HCT116 (cell line): ENCODE data around the gene MRPL18.

Source experiments
- TF ChIP-seq, protein P1 (sequence below), 3 experiments: fragments of 200-600 bp in 1 of 3; sonication (generic) in 1 of 3; IDR thresholded peaks in 2 of 3; conservative IDR thresholded peaks in 1 of 3; 2 replicates each; pipeline ENCODE4 v1.5.1; 2012 to 2017; ENCODE audit warnings: low read depth in 2 of 3, low read length in 2 of 3, antibody characterized with exemption in 1 of 3, borderline replicate concordance in 1 of 3, control low read depth in 1 of 3, mild to moderate bottlenecking in 1 of 3, mixed read lengths in 1 of 3, mixed run types in 1 of 3, moderate library complexity in 1 of 3; ENCODE audit not compliant: insufficient read depth in 1 of 3
- TF ChIP-seq, protein P2 (sequence below): IDR thresholded peaks from 2 replicates; pipeline ENCODE4 v1.6.1; 2011; ENCODE audit warnings: mild to moderate bottlenecking, low read length, moderate library complexity; ENCODE audit not compliant: insufficient replicate concordance; ENCODE audit errors: extremely low read depth

DNA sequence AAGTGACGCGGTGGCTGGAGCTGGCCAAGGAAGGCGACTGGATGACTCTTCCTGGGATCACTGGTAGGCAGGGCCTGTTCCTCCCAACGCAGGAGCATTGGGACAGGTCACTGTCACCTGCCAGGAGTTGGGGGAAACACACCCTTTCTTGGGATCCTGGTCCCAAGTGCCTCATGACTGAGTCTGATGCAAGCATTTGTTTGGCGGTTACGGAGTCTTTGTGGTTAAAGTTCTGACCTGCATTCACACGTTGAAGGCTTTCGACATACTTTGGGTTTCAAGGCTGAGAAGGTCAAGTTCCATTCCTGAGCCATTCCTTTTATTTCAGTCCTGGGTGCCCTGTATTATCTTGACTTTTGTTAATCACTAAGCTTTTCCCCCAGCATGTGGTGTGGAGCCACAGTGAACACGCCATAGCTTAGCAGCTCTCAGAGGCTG, 15.8 kb downstream of the MRPL18 start:
- TF ChIP-seq, protein P1, sequence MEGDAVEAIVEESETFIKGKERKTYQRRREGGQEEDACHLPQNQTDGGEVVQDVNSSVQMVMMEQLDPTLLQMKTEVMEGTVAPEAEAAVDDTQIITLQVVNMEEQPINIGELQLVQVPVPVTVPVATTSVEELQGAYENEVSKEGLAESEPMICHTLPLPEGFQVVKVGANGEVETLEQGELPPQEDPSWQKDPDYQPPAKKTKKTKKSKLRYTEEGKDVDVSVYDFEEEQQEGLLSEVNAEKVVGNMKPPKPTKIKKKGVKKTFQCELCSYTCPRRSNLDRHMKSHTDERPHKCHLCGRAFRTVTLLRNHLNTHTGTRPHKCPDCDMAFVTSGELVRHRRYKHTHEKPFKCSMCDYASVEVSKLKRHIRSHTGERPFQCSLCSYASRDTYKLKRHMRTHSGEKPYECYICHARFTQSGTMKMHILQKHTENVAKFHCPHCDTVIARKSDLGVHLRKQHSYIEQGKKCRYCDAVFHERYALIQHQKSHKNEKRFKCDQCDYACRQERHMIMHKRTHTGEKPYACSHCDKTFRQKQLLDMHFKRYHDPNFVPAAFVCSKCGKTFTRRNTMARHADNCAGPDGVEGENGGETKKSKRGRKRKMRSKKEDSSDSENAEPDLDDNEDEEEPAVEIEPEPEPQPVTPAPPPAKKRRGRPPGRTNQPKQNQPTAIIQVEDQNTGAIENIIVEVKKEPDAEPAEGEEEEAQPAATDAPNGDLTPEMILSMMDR (IDR thresholded peaks at IDR 0.05 in 2 of 3, conservative IDR thresholded peaks at IDR 0.05 in 1 of 3; ENCODE audit: borderline replicate concordance in 1 of 3, insufficient read depth in 1 of 3, low read depth in 2 of 3, low read length in 2 of 3) = no peak
- TF ChIP-seq, protein P2, sequence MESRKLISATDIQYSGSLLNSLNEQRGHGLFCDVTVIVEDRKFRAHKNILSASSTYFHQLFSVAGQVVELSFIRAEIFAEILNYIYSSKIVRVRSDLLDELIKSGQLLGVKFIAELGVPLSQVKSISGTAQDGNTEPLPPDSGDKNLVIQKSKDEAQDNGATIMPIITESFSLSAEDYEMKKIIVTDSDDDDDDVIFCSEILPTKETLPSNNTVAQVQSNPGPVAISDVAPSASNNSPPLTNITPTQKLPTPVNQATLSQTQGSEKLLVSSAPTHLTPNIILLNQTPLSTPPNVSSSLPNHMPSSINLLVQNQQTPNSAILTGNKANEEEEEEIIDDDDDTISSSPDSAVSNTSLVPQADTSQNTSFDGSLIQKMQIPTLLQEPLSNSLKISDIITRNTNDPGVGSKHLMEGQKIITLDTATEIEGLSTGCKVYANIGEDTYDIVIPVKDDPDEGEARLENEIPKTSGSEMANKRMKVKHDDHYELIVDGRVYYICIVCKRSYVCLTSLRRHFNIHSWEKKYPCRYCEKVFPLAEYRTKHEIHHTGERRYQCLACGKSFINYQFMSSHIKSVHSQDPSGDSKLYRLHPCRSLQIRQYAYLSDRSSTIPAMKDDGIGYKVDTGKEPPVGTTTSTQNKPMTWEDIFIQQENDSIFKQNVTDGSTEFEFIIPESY = no peak
